Hematopoietic multipotent progenitor cell (in vitro differentiated cells): ENCODE data around the gene CACNA2D3. TPM values are rescaled to one million over a fixed set of nuclear protein-coding genes. Genes with fewer than 3 reads are reported as not detected.

Source experiments
- DNase-seq, 3 donors: peaks; one replicate each; pipeline ENCODE4 v3.0.0-alpha.2; 2011 to 2015; ENCODE audit warnings: low read depth in 2 of 3, low spot score in 2 of 3
- total RNA-seq: library from RNA; depleted of rRNA; stranded (reverse); fragments of >200 nt; gene quantifications from one replicate; pipeline ENCODE4 v1.2.3, GENCODE V29; 2012

CACNA2D3 gene
- total RNA-seq, 1 donor: under 0.01 TPM

- no peak for DNase-seq
These were observed 4.2 kb downstream of the CACNA2D3 start for GRCh38 chr3:54126551-54126950.

- no peak for DNase-seq
These were observed 5.2 kb downstream of the CACNA2D3 start for GRCh38 chr3:54127499-54128056.

DNA sequence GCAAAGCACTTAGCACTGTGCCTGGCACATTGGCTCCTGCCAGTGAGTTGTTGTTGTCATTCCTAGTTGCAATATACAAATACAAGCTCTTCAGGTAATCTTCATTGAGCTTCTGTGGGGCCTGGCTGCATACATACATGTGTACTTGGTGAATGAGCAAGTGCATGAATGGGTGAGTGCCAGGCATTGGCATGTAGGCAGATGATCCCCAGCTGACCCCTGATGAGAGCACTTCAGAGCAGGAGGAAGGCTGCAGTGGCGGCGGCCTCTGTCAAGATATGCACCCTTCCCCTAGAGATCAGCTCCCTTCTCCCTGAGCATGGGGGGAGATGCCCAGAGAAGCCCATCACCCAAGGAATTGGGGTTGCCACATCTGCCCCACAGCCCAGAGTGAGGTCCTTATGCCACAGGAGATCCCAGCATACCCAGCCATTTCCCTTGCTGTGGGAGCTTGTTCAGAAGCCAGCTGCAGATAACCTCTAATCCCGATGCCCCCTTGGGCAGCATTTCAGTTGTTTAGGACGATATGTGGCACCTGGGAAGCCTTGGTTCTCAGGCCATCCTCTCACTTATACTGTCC lies 8.8 kb downstream of the CACNA2D3 start:
- no peak for DNase-seq

GRCh38 chr3:54131890-54132289 lies 9.5 kb downstream of the CACNA2D3 start:
- no peak for DNase-seq

DNA sequence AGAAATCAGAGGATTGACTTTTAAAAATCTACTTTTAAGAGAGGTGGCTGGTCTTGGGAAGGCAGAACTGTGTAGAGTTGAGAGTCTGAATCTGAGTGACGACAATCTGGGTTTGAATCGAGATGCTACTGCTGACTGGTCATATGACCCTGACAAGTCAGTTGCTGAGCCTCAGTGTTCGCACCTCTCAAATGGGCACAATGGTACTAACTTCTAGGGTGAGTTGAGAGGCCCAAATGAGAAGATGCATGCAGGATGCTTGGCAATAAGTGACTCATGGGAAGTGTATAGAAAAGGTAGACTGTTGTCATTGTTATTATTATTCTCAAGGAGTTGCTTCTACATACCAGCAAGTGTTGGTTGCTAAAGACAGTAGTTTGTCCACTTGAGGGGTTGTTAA lies 10.3 kb downstream of the CACNA2D3 start:
- DNase-seq: no peak

GRCh38 chr3:54133196-54133595 lies 10.8 kb downstream of the CACNA2D3 start:
- no peak for DNase-seq

- DNase-seq: no peak
These were observed 11.8 kb downstream of the CACNA2D3 start for GRCh38 chr3:54134155-54134554.

DNA sequence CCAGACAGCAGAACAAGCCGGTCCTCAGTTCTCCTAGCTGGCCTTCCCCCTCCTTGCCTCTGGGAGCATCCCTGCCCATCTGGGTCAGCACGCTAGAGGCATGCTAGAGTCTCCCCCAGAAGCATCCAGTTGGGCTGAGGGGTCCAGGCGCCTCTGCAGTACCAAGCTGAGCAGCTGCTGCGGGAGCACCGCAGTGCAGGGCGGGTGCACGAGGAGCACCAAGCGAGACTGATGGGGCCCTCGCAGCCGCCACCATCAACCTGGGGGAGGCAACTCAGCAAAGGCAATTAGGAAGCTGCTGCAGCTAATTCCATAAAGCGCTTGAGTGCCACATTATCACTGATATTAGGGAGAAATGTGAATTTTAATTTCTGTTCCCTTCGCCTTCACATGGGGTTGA lies 12.4 kb downstream of the CACNA2D3 start:
- DNase-seq: no peak

DNA sequence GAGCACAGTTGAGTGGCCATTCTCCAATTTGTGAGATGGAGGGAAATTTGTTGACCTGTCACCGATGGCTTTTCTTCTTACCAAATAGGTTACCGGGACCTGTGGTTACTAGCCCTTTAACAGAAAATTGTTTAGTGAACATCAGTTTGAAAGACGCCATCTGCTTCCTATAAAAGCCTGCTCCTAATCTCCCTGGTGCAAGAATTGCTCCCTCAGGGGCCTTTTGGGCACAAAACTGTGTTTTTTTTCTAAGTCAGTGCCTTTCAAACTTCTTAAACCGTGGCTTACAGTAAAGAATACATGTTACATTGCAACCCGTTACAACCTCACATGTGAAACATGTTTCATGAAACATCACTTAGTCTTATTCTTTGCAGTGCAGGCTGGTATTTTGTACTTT lies 15.0 kb downstream of the CACNA2D3 start:
- no peak for DNase-seq

GRCh38 chr3:54138937-54139547 lies 16.7 kb downstream of the CACNA2D3 start:
- DNase-seq: no peak

DNA sequence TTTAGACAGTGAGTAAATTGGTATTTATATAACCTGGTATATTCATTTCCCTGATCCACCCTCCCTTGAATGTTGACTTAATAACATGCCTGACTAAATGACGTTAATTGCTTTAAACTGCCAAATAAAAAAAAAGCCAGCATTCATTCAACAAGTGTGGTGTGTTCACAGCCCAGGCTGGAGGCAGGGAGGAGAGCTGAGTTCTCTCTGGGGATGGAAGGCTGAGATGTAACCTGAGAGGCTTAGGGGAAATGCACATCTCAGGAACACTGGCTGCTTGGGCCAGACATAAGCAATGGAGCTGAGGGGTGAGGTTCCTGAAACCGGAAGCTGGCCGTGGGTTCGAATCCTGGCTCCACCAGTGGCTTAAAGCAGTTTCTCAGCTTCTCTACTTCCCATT lies 17.3 kb downstream of the CACNA2D3 start:
- no peak for DNase-seq

DNA sequence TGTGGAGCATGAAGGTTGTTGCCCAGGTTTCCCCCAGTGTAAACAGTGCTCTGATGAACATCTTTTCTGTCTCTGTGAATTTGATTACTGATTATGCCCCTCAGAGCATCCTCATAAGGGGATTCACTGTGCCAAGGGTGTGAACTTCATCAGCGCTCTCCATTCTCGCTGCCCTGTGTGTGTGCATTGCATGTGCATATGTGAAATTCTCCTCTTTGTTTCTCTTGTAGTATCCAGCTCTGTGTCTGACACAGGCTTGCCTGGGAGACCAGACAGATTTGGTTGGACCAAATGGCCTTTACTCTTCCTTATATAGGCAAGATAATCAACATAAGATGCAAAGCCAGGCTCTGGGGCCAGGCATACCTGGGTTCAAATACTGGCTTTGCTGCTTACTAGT lies 21.9 kb downstream of the CACNA2D3 start:
- no peak for DNase-seq

DNA sequence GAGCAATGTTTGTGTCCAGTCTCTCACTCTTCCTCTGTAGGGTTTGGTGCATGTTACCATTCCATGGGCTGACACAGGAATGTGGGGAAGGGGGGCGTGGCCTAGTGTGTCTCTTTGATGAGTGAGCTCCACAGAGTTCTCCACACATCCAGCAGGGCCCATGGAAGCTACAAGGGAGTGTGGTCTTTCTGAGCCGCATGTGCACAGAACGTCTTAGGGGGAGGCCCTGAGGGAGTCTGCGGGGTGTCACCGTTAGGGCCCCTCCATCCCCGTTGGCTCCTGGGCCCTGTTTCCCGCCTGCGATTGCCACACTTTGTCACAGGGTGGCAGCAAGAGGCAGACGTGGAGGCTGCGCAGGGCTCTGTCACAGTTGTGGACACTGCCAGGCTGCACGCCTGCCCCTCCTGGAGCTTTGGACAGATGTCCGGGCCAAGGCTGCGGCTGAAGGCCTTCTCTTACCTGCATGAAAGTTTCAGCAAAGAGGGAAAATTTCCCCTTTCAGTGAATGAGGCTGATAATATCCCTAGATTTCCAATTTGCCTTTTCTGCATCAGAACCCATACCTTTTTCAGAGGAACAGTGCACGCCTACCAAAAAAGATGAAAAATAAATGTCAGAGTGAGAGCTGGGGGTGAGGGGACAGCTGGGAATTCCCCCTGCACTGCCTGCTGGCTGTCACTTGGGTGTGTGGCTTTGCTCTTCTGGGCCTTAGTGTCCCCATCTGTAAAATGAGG lies 24.3 kb downstream of the CACNA2D3 start:
- DNase-seq: peak in 2 of 3 donors; percentile 24 to 54

DNA sequence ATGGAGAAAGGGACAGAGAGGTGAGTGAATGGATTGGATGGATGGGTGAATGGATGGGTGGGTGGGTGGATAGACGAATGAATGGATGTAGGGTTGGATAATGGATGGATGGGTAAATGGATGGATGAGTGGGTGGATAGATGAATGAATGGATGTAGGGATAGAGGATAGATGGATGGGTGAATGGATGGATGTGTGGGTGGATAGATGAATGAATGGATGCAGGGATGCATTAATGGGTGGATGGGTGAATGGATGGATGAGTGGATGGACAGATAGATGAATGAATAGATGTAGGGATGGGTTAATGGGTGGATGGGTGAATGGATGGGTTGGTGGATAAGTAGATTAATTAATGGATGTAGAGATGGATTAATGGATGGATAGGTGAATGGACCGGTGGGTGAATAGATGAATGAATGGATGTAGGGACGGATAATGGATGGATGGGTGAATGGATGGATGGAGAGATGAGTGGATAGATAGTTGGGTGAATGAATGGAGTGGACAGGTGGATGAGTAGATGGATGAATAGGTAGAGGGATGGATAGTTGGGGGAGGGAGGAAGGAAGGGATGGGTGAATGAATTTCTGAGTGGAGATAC lies 28.6 kb downstream of the CACNA2D3 start:
- no peak for DNase-seq

GRCh38 chr3:54153477-54153876 lies 31.1 kb downstream of the CACNA2D3 start:
- DNase-seq: no peak

DNA sequence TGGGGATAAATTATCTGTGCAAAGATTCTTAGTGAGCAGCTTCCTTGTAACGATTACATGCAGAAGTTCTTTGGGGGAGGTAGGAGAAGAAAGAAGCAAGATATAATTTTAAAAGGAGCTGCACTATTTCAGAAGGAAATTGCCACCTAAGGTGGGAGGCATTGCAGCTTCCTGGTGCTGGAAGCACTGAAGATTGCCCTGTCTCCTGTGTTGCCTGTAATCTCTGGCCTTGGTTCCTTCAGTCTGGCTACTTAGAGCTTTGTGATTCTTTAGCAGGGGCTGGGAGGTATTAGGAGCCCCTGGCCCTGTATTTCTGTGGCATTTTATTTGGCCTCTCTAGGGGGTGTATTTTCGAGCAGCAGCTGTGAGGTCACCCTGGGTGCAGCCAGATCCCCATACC lies 35.5 kb downstream of the CACNA2D3 start:
- DNase-seq: no peak

DNA sequence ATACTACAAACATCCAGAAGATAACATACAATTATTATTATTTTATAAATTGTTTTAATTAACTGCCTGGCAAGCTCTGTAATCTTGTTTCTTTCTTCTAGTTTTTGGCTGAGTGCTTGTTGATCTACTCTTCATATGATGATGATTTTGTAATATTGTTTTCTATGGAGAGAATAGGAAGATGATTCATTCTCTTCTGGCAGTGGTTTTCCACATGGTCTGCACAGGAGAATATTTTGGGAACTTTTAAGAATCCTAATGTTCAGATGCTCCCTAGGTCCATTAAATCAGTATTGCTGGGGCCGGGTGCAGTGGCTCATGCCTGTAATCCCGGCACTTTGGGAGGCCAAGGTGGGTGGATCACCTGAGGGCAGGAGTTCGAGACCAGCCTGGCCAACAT lies 37.6 kb downstream of the CACNA2D3 start:
- DNase-seq: no peak

GRCh38 chr3:54163441-54163840 lies 41.1 kb downstream of the CACNA2D3 start:
- no peak for DNase-seq

DNA sequence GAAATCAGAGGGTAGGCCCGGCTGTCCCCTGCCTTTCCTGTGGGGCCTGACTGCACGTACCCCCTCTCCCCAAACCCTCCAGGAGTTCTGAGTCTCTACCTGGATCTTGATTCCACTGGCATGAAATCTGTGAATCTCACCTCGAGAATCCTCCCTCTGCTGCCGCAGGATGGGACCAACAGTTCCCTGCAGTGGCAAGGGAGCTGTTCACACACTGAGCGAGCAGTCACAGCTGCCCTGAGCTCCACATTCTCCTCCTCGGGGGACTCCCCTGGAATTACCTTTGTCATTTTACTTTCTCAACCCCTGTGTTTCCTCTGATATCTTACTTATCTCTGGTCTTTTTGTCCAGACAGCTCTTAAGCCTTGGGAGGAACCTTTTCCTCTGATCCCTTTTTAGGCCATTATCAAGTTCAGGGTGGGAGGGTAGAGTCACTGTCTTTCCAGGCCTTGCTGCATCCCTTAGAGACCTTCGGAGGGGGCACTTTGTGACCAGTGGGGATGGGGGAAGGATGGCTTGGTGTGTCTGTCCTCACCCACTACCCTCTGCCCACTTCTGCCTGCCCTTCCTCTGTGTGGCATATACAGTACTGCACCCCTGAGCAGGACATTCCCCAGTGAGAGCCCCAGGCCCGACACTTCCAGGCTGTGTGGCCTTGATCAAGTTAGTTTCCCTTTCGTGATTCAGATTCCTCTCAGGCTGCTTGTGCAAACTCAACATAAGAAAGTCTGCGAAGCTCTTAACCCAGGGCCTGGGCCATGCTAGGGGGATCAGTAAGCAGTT lies 42.0 kb downstream of the CACNA2D3 start:
- DNase-seq: no peak

- no peak for DNase-seq
These were observed 43.5 kb downstream of the CACNA2D3 start for GRCh38 chr3:54165865-54166264.

DNA sequence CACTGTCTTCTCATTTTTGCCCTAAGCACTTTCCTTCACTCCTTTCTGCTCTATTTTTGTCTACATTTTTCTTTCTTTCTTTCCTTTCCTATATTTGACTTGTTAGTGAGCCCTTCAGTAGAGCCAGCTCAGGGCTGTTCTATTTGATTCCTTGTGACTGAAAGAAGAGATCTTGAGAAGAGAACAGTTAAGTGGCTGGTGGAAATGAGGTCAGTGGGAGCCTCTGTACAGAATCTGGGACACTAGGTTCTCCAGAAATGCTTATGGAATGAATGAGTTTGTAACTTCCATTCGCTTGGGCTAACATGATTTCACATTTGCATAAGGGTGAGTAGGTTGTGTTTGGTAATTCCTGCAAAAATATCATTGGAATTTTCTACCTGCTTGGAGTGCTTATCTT lies 45.6 kb downstream of the CACNA2D3 start:
- no peak for DNase-seq
